Liver (tissue), 9 donors: ENCODE data around the gene METTL13. TPM values are rescaled to one million over a fixed set of nuclear protein-coding genes. Genes with fewer than 3 reads are reported as not detected.

Source experiments
- DNase-seq: peaks from one replicate; pipeline ENCODE4 v3.0.0-alpha.2; 2017; ENCODE audit warnings: low spot score
- H3K27ac ChIP-seq, 2 donors: one replicate each; pipeline ENCODE4 v1.7.0; 2013; ENCODE audit warnings: inconsistent platforms in 2 of 2, low read length in 2 of 2, control low read depth in 1 of 2, low read depth in 1 of 2, mild to moderate bottlenecking in 1 of 2
- H3K27me3 ChIP-seq, 4 donors: one replicate each; pipeline versions ENCODE4 v1.6.1 to v1.7.0; 2013; ENCODE audit warnings: low read length in 3 of 4, inconsistent platforms in 1 of 4, mild to moderate bottlenecking in 1 of 4, moderate library complexity in 1 of 4; ENCODE audit not compliant: control insufficient read depth in 4 of 4, insufficient read depth in 4 of 4
- H3K36me3 ChIP-seq, 4 donors: one replicate each; pipeline versions ENCODE4 v1.6.1 to v1.7.0; 2013; ENCODE audit warnings: low read length in 3 of 4, mild to moderate bottlenecking in 3 of 4, low read depth in 1 of 4, moderate library complexity in 1 of 4; ENCODE audit not compliant: control insufficient read depth in 4 of 4, insufficient read depth in 3 of 4
- H3K4me1 ChIP-seq, 4 donors: one replicate each; pipeline versions ENCODE4 v1.6.1 to v1.7.0; 2013; ENCODE audit warnings: low read length in 3 of 4, mild to moderate bottlenecking in 3 of 4, moderate library complexity in 1 of 4; ENCODE audit not compliant: control insufficient read depth in 4 of 4, insufficient read depth in 4 of 4
- H3K4me3 ChIP-seq, 3 donors: one replicate each; pipeline versions ENCODE4 v1.6.1 to v1.7.0; 2013; ENCODE audit warnings: low read length in 3 of 3, control low read depth in 1 of 3, low read depth in 1 of 3, mild to moderate bottlenecking in 1 of 3
- H3K9ac ChIP-seq, 2 donors: one replicate each; pipeline ENCODE4 v1.7.0; 2013; ENCODE audit warnings: low read length in 2 of 2, mild to moderate bottlenecking in 2 of 2, moderate library complexity in 2 of 2, control low read depth in 1 of 2, low read depth in 1 of 2
- H3K9me3 ChIP-seq, 4 donors: one replicate each; pipeline versions ENCODE4 v1.6.1 to v1.7.0; 2013; ENCODE audit warnings: low read length in 3 of 4; ENCODE audit not compliant: control insufficient read depth in 4 of 4
- ATF3 ChIP-seq: IDR thresholded peaks from 2 replicates; pipeline ENCODE4 v1.6.1; 2016; ENCODE audit warnings: antibody characterized with exemption
- CTCF ChIP-seq: fragments of 150-350 bp; IDR thresholded peaks from 2 replicates; pipeline ENCODE4 v1.5.1; 2017; ENCODE audit warnings: improper control_type of control experiment, low read depth, low read length; ENCODE audit not compliant: missing input control
- EGR1 ChIP-seq, 2 donors: IDR thresholded peaks; 2 replicates each; pipeline ENCODE4 v1.6.1; 2016 to 2018; ENCODE audit warnings: antibody characterized with exemption in 2 of 2, low read depth in 2 of 2
- FOXA1 ChIP-seq: IDR thresholded peaks from 2 replicates; pipeline ENCODE4 v1.6.1; 2016; ENCODE audit warnings: antibody characterized with exemption
- FOXA2 ChIP-seq: IDR thresholded peaks from 2 replicates; pipeline ENCODE4 v1.6.1; 2016; ENCODE audit warnings: antibody characterized with exemption
- GABPA ChIP-seq, 2 donors: IDR thresholded peaks in 1 of 2; conservative IDR thresholded peaks in 1 of 2; 2 replicates each; pipeline ENCODE4 v1.6.1; 2016; ENCODE audit warnings: antibody characterized with exemption in 2 of 2, mild to moderate bottlenecking in 1 of 2, moderate library complexity in 1 of 2
- HNF4G ChIP-seq: IDR thresholded peaks from 2 replicates; pipeline ENCODE4 v1.6.1; 2016; ENCODE audit warnings: antibody characterized with exemption
- JUND ChIP-seq, 2 donors: IDR thresholded peaks; 2 replicates each; pipeline ENCODE4 v1.6.1; 2016; ENCODE audit warnings: antibody characterized with exemption in 2 of 2
- NR2F2 ChIP-seq: IDR thresholded peaks from 2 replicates; pipeline ENCODE4 v1.6.1; 2016; ENCODE audit warnings: antibody characterized with exemption
- REST ChIP-seq: IDR thresholded peaks from 2 replicates; pipeline ENCODE4 v1.6.1; 2016; ENCODE audit warnings: antibody characterized with exemption, mild to moderate bottlenecking
- RXRA ChIP-seq, 2 donors: IDR thresholded peaks; 2 replicates each; pipeline ENCODE4 v1.6.1; 2017 to 2018; ENCODE audit warnings: antibody characterized with exemption in 2 of 2, mild to moderate bottlenecking in 1 of 2
- SP1 ChIP-seq: IDR thresholded peaks from 2 replicates; pipeline ENCODE4 v1.6.1; 2018; ENCODE audit warnings: antibody characterized with exemption, mild to moderate bottlenecking
- YY1 ChIP-seq: IDR thresholded peaks from 2 replicates; pipeline ENCODE4 v1.6.1; 2016; ENCODE audit warnings: antibody characterized with exemption, mild to moderate bottlenecking
- ZBTB33 ChIP-seq: IDR thresholded peaks from 2 replicates; pipeline ENCODE4 v1.6.1; 2016; ENCODE audit warnings: antibody characterized with exemption
- WGBS: extraction: QIAGEN DNeasy Blood & Tissue Kit; methylation state at CpG from one replicate; pipeline ENCODE4 v1.1.7; 2013; 5-methylcytosine and 5-hydroxymethylcytosine counted together
- polyA plus RNA-seq, 2 donors: library from polyadenylated mRNA; stranded (reverse) in 1 of 2; unstranded in 1 of 2; fragments of 200-250 nt in 1 of 2; fragments of >200 nt in 1 of 2; fragmentation: Nextera tagmentation in 1 of 2; extraction: Ambion mirVana in 1 of 2; gene quantifications; one replicate each; pipeline versions ENCODE4 v1.2.1 to v1.2.3, GENCODE V29; 2013 to 2015
- total RNA-seq, 2 donors: library from RNA; depleted of rRNA; stranded (reverse); fragments of >200 nt; gene quantifications; one replicate each; pipeline ENCODE4 v1.2.3, GENCODE V29; 2014
- donor health status: healthy.
- donor health status: healthy.
- donor health status: healthy.
- donor health status: healthy.
- donor health status: healthy.

METTL13 gene
- total and polyA plus RNA-seq, 4 donors, result 10.5 to 16.1 (median 13.4) TPM

- TF ChIP-seq FOXA1, result no peak
- TF ChIP-seq CTCF, result no peak
- TF ChIP-seq FOXA2, result no peak
- TF ChIP-seq JUND (IDR thresholded peaks at IDR 0.05), result no peak
- no peak for TF ChIP-seq REST
- TF ChIP-seq ZBTB33, result no peak
- TF ChIP-seq HNF4G, result no peak
- no peak for TF ChIP-seq GABPA (IDR thresholded peaks at IDR 0.05 in 1 of 2, conservative IDR thresholded peaks at IDR 0.05 in 1 of 2)
- TF ChIP-seq ATF3, result no peak
- no peak overlapping the region for H3K9ac ChIP-seq
- no peak overlapping the region for H3K27ac ChIP-seq
Measured at GRCh38 chr1:171805395-171806115, 24.1 kb downstream of the METTL13 start.

GRCh38 chr1:171807556-171807955, 26.1 kb downstream of the METTL13 start:
- no peak overlapping the region for H3K27ac ChIP-seq
- no peak for DNase-seq
- 86% methylated on average over 4 of the region's 4 CpGs for WGBS
- H3K27me3 ChIP-seq, result no peaks in the 10 kb centered on the region
- H3K9me3 ChIP-seq, result no peaks in the 10 kb centered on the region
- H3K36me3 ChIP-seq, result no peaks in the 10 kb centered on the region
- TF ChIP-seq NR2F2 (no peak), HNF4G (no peak), YY1 (no peak), RXRA (IDR thresholded peaks at IDR 0.05) (no peak), SP1 (no peak), GABPA (IDR thresholded peaks at IDR 0.05 in 1 of 2, conservative IDR thresholded peaks at IDR 0.05 in 1 of 2) (no peak), EGR1 (IDR thresholded peaks at IDR 0.05; ENCODE audit: low read depth in 2 of 2) (no peak)
- H3K4me1 ChIP-seq, result peaks cover 0 to 1% (median 0%) of the 10 kb centered on the region in 4 donors
- H3K9ac ChIP-seq, result no peak overlapping the region
- no peak overlapping the region for H3K4me3 ChIP-seq

More at GRCh38 chr1:171805395-171806115, 24.1 kb downstream of the METTL13 start:
- 79% methylated on average over 9 of the region's 9 CpGs for WGBS
- no peaks in the 10 kb centered on the region for H3K36me3 ChIP-seq
- no peak overlapping the region for H3K4me3 ChIP-seq
- no peak for DNase-seq
- peaks cover 0 to 1% (median 0%) of the 10 kb centered on the region in 4 donors for H3K4me1 ChIP-seq
- no peaks in the 10 kb centered on the region for H3K9me3 ChIP-seq
- no peaks in the 10 kb centered on the region for H3K27me3 ChIP-seq
